H1 (cell line): ENCODE results near the gene NCSTN. TPM values are rescaled to one million over a fixed set of nuclear protein-coding genes. Genes with fewer than 3 reads are reported as not detected.

Experiments used
- CBX5 ChIP-seq: fragments of 300-800, 300-1000 bp; sonication (generic); IDR thresholded peaks from 2 replicates; pipeline ENCODE4 v1.7.1; 2016; ENCODE audit warnings: antibody characterized with exemption, low read length, low read depth
- CREB1 ChIP-seq: IDR thresholded peaks from 2 replicates; pipeline ENCODE4 v1.6.1; 2012; ENCODE audit warnings: inconsistent platforms
- NRF1 ChIP-seq: IDR thresholded peaks from 2 replicates; pipeline ENCODE4 v1.6.1; 2011; ENCODE audit warnings: mild to moderate bottlenecking, low read depth, low read length, improper control_type of control experiment
- TEAD4 ChIP-seq: IDR thresholded peaks from 2 replicates; pipeline ENCODE4 v1.6.1; 2012; ENCODE audit warnings: low read depth, low read length, inconsistent platforms, mixed read lengths
- ZNF274 ChIP-seq: IDR thresholded peaks from 2 replicates; pipeline ENCODE4 v1.7.0; 2012; ENCODE audit warnings: low read length, borderline replicate concordance; ENCODE audit errors: extremely low read depth
- polyA plus RNA-seq, 7 experiments: library from polyadenylated mRNA; depleted of rRNA in 3 of 7; stranded (reverse) in 5 of 7; unstranded in 2 of 7; fragments of >200 nt in 5 of 7; fragments of 200-250 nt in 2 of 7; gene quantifications; 1 replicate in 5 of 7; 2 replicates in 1 of 7; 4 replicates in 1 of 7; pipeline versions ENCODE4 v1.2.1 to v1.2.3, GENCODE V29; 2011 to 2013; ENCODE audit warnings: missing spikeins in 2 of 7, mixed read lengths in 2 of 7
- total RNA-seq: library from RNA; stranded (reverse); fragmentation: NEBNext Ultra II Directional; extraction: Animal tissue kit (Norgen Biotek cat#: 25700); gene quantifications from 2 replicates; pipeline ENCODE4 v1.2.1, GENCODE V29; 2021
- TF ChIP-seq, protein P1 (sequence below): fragments of 300-600 bp; sonication (generic); IDR thresholded peaks from 2 replicates; pipeline ENCODE4 v1.7.1; 2012; ENCODE audit warnings: low read length, moderate library complexity, mild to moderate bottlenecking, inconsistent platforms; ENCODE audit not compliant: insufficient replicate concordance

The NCSTN gene
- total and polyA plus RNA-seq, 2 of the 8 experiments (the other 6 are each of a cell fraction or from before 2014, with no cell fraction given) = 64.7 to 125 TPM

DNA sequence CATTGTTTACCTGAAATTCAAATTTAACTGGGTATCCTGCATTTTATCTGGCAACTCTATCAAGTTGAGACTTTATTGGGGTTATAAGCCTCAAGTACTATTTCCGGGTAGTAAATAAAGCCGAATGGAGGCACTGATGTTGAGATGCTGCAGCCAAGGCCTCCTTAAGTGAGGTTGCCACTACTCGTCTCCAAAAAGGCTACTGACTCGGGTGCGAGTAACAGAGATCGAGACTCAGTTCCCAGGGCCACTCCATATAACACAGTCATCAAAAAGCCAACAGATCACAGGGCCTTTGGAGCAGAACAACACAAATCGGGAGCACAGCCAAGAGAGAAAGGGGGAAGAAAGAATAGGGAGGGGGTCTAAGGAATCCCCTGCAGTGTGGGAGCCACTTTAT is 657 bp upstream of the NCSTN start (continued):
- no peak for TF ChIP-seq CBX5
- TF ChIP-seq CREB1 = no peak
- no peak for TF ChIP-seq NRF1
- TF ChIP-seq ZNF274 = no peak
- TF ChIP-seq TEAD4 = no peak
- TF ChIP-seq, protein P1, sequence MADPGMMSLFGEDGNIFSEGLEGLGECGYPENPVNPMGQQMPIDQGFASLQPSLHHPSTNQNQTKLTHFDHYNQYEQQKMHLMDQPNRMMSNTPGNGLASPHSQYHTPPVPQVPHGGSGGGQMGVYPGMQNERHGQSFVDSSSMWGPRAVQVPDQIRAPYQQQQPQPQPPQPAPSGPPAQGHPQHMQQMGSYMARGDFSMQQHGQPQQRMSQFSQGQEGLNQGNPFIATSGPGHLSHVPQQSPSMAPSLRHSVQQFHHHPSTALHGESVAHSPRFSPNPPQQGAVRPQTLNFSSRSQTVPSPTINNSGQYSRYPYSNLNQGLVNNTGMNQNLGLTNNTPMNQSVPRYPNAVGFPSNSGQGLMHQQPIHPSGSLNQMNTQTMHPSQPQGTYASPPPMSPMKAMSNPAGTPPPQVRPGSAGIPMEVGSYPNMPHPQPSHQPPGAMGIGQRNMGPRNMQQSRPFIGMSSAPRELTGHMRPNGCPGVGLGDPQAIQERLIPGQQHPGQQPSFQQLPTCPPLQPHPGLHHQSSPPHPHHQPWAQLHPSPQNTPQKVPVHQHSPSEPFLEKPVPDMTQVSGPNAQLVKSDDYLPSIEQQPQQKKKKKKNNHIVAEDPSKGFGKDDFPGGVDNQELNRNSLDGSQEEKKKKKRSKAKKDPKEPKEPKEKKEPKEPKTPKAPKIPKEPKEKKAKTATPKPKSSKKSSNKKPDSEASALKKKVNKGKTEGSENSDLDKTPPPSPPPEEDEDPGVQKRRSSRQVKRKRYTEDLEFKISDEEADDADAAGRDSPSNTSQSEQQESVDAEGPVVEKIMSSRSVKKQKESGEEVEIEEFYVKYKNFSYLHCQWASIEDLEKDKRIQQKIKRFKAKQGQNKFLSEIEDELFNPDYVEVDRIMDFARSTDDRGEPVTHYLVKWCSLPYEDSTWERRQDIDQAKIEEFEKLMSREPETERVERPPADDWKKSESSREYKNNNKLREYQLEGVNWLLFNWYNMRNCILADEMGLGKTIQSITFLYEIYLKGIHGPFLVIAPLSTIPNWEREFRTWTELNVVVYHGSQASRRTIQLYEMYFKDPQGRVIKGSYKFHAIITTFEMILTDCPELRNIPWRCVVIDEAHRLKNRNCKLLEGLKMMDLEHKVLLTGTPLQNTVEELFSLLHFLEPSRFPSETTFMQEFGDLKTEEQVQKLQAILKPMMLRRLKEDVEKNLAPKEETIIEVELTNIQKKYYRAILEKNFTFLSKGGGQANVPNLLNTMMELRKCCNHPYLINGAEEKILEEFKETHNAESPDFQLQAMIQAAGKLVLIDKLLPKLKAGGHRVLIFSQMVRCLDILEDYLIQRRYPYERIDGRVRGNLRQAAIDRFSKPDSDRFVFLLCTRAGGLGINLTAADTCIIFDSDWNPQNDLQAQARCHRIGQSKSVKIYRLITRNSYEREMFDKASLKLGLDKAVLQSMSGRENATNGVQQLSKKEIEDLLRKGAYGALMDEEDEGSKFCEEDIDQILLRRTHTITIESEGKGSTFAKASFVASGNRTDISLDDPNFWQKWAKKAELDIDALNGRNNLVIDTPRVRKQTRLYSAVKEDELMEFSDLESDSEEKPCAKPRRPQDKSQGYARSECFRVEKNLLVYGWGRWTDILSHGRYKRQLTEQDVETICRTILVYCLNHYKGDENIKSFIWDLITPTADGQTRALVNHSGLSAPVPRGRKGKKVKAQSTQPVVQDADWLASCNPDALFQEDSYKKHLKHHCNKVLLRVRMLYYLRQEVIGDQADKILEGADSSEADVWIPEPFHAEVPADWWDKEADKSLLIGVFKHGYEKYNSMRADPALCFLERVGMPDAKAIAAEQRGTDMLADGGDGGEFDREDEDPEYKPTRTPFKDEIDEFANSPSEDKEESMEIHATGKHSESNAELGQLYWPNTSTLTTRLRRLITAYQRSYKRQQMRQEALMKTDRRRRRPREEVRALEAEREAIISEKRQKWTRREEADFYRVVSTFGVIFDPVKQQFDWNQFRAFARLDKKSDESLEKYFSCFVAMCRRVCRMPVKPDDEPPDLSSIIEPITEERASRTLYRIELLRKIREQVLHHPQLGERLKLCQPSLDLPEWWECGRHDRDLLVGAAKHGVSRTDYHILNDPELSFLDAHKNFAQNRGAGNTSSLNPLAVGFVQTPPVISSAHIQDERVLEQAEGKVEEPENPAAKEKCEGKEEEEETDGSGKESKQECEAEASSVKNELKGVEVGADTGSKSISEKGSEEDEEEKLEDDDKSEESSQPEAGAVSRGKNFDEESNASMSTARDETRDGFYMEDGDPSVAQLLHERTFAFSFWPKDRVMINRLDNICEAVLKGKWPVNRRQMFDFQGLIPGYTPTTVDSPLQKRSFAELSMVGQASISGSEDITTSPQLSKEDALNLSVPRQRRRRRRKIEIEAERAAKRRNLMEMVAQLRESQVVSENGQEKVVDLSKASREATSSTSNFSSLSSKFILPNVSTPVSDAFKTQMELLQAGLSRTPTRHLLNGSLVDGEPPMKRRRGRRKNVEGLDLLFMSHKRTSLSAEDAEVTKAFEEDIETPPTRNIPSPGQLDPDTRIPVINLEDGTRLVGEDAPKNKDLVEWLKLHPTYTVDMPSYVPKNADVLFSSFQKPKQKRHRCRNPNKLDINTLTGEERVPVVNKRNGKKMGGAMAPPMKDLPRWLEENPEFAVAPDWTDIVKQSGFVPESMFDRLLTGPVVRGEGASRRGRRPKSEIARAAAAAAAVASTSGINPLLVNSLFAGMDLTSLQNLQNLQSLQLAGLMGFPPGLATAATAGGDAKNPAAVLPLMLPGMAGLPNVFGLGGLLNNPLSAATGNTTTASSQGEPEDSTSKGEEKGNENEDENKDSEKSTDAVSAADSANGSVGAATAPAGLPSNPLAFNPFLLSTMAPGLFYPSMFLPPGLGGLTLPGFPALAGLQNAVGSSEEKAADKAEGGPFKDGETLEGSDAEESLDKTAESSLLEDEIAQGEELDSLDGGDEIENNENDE = no peak
